ENCODE data around the gene PEPD.

The PEPD gene

GRCh38 chr19:33512021-33512420 lies 9.6 kb downstream of the PEPD start:
- DNase-seq (ENCODE audit: low read depth in 2 of 2): no peak

- DNase-seq (ENCODE audit: low read depth in 2 of 2): no peak
Observed at GRCh38 chr19:33511346-33511745, 10.2 kb downstream of the PEPD start.

- DNase-seq (ENCODE audit: low read depth in 2 of 2): no peak
Observed at GRCh38 chr19:33510462-33511194, 11.0 kb downstream of the PEPD start.

GRCh38 chr19:33509774-33510173 lies 11.8 kb downstream of the PEPD start:
- no peak for DNase-seq (ENCODE audit: low read depth in 2 of 2)

GRCh38 chr19:33508941-33509614 lies 12.5 kb downstream of the PEPD start:
- no peak for DNase-seq (ENCODE audit: low read depth in 2 of 2)

GRCh38 chr19:33508431-33508830 lies 13.2 kb downstream of the PEPD start:
- no peak for DNase-seq (ENCODE audit: low read depth in 2 of 2)

GRCh38 chr19:33508009-33508408 lies 13.6 kb downstream of the PEPD start:
- no peak for DNase-seq (ENCODE audit: low read depth in 2 of 2)

GRCh38 chr19:33507021-33507956 lies 14.3 kb downstream of the PEPD start:
- DNase-seq (ENCODE audit: low read depth in 2 of 2): no peak

GRCh38 chr19:33506498-33506897 lies 15.1 kb downstream of the PEPD start:
- DNase-seq (ENCODE audit: low read depth in 2 of 2): no peak

GRCh38 chr19:33505823-33506222 lies 15.8 kb downstream of the PEPD start:
- DNase-seq (ENCODE audit: low read depth in 2 of 2): no peak

- DNase-seq (ENCODE audit: low read depth in 2 of 2): no peak
Observed at GRCh38 chr19:33505148-33505547, 16.4 kb downstream of the PEPD start.

- DNase-seq (ENCODE audit: low read depth in 2 of 2): no peak
Observed at GRCh38 chr19:33504058-33504444, 17.5 kb downstream of the PEPD start.

GRCh38 chr19:33503433-33504057 lies 18.0 kb downstream of the PEPD start:
- DNase-seq (ENCODE audit: low read depth in 2 of 2): no peak

- no peak for DNase-seq (ENCODE audit: low read depth in 2 of 2)
Observed at GRCh38 chr19:33503030-33503429, 18.6 kb downstream of the PEPD start.

GRCh38 chr19:33502521-33502920 lies 19.1 kb downstream of the PEPD start:
- no peak for DNase-seq (ENCODE audit: low read depth in 2 of 2)

GRCh38 chr19:33501693-33502356 lies 19.8 kb downstream of the PEPD start:
- DNase-seq (ENCODE audit: low read depth in 2 of 2): no peak

- DNase-seq (ENCODE audit: low read depth in 2 of 2): no peak
Observed at GRCh38 chr19:33500991-33501390, 20.6 kb downstream of the PEPD start.

- DNase-seq (ENCODE audit: low read depth in 2 of 2): no peak
Observed at GRCh38 chr19:33500586-33500985, 21.0 kb downstream of the PEPD start.

GRCh38 chr19:33499671-33500506 lies 21.7 kb downstream of the PEPD start:
- no peak for DNase-seq (ENCODE audit: low read depth in 2 of 2)

- no peak for DNase-seq (ENCODE audit: low read depth in 2 of 2)
Observed at GRCh38 chr19:33499248-33499647, 22.3 kb downstream of the PEPD start.
